C4-2B (cell line): ENCODE results near the gene GRK7.
"Not testable (repeated sequence)": the region's sequence is repeated elsewhere in the genome, so short reads cannot be mapped to it uniquely, and the experiment has no call there.

Source experiments
- H3K27ac ChIP-seq: fragments of 450-650 bp; 2 replicates; pipeline ENCODE4 v1.5.1; 2017
- ZFX ChIP-seq: fragments of 450-650 bp; IDR thresholded peaks from 2 replicates; pipeline ENCODE4 v1.6.1; 2017
- TF ChIP-seq, protein P1 (sequence below): fragments of 450-650 bp; conservative IDR thresholded peaks from 2 replicates; pipeline ENCODE4 v1.5.1; 2017; ENCODE audit warnings: mild to moderate bottlenecking

GRK7 gene

DNA sequence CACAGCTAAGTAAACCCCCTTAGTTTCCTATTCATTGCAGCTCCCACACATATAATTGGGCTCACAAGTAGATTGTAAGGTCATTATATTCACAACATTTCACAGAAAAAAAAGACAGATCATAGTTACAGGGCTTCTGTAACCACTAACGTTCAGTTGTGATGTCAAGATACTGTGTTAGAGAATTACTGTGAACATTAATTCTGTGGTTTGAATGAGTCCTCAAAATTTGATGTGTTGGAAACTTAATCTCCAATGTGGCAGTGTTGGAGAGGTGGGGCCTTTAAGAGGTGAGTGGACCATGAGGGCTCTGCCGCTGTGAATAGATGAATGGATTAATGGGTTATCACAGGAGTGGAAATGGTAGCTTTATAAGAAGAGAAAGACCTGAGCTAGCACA is 21.3 kb downstream of the GRK7 start:
- TF ChIP-seq ZFX, result no peak
- TF ChIP-seq, protein P1, sequence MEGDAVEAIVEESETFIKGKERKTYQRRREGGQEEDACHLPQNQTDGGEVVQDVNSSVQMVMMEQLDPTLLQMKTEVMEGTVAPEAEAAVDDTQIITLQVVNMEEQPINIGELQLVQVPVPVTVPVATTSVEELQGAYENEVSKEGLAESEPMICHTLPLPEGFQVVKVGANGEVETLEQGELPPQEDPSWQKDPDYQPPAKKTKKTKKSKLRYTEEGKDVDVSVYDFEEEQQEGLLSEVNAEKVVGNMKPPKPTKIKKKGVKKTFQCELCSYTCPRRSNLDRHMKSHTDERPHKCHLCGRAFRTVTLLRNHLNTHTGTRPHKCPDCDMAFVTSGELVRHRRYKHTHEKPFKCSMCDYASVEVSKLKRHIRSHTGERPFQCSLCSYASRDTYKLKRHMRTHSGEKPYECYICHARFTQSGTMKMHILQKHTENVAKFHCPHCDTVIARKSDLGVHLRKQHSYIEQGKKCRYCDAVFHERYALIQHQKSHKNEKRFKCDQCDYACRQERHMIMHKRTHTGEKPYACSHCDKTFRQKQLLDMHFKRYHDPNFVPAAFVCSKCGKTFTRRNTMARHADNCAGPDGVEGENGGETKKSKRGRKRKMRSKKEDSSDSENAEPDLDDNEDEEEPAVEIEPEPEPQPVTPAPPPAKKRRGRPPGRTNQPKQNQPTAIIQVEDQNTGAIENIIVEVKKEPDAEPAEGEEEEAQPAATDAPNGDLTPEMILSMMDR, result no peak
- H3K27ac ChIP-seq, result no peak overlapping the region

DNA sequence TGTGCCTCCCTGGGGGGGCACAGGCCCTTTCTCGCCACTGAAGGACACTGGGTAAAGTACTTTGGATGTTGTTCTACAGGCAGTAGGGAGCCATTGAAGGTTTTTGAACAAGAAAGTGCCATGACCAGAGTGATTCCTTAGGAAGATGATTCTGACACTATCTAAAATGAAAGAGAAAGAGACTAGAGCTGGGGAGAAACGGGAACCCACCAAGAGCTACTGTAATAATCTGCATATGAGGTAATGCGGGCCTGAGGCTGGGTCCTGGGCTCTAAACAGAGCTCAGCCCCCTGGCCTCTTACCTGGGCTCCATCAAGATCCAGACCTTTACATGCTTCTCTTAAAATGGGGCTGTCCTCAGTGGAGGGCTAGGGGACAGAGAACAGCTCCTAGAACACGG is 24.9 kb downstream of the GRK7 start:
- H3K27ac ChIP-seq, result no peak overlapping the region

DNA sequence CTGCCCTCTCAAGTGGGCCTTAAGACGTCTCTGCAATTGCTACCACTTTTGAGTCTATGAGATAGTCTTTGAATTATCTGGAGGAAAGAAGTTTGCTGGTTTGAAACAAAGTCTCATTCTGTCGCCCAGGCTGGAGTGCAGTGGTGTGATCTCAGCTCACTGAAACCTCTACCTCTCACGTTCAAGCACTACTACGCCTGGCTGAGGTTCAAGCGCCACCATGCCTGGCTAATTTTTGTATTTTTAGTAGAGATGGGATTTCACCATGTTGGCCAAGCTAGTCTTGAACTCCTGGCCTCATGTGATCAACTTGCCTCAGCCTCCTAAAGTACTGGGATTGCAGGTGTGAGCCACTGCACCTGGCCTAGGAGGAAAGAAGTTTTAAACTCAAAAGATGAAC is 25.5 kb downstream of the GRK7 start:
- H3K27ac ChIP-seq, result not testable (repeated sequence)

More for the DNA sequence above, 24.9 kb downstream of the GRK7 start:
- TF ChIP-seq ZFX, result no peak
- TF ChIP-seq, protein P1, result no peak

DNA sequence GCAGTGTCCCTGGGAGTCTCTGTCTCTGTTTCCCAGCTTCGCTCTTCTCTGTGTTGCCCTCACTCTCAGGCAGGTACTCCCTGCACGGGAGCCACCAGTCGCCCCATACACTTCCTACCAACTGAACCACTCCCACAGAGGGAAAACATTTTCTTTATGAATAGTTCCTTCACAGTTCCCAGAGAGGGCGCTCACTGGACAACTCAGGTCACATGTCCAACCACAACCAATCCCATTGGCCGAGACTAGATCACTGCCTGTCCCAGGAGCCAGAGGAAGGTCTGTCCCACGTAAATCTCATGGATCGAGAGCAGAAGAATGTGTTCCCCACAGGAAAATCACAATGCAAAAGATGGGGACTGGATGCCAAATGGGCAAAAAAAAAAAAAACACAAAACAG is 26.1 kb downstream of the GRK7 start:
- no peak for TF ChIP-seq ZFX
- TF ChIP-seq, protein P1, result no peak
- H3K27ac ChIP-seq, result no peak overlapping the region

DNA sequence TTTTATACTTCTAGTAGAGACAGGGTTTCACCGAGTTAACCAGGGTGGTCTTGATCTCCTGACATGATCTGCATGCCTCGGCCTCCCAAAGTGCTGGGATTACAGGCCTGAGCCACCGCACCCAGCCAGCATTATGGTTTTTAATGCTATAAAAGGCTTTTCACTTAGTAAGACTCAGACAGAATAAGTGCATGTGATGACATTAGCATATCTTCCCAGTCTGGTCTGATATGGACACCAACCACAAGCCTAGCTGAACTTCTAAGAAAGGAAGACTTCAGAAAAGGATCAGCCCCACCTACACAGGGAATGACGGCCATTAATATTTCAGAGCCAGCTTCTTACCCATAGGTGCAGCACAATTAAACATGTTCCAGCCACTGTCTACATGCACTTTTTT is 27.0 kb downstream of the GRK7 start:
- TF ChIP-seq, protein P1, result no peak
- no peak for TF ChIP-seq ZFX

DNA sequence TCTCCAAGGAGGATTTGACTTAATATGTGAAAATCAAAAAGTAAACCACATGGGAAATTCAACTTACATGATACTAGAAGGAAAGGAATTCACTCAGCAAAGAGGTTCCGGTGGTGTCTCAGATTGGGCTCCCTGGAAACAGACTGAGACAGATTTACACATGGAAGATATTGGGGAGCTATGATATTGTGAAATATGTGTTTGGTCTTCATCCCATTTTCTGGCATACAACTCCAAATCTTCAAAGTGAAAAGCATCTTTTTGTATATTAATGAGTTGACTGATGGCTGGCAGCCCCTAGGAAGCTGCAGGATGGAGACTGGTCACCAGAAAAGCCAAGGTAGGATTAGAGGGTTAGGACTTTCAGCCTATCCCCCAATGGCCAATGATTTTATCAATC is 29.3 kb downstream of the GRK7 start:
- TF ChIP-seq, protein P1, result no peak
- TF ChIP-seq ZFX, result no peak
- H3K27ac ChIP-seq, result no peak overlapping the region

More for the DNA sequence above, 27.0 kb downstream of the GRK7 start:
- H3K27ac ChIP-seq, result no peak overlapping the region

DNA sequence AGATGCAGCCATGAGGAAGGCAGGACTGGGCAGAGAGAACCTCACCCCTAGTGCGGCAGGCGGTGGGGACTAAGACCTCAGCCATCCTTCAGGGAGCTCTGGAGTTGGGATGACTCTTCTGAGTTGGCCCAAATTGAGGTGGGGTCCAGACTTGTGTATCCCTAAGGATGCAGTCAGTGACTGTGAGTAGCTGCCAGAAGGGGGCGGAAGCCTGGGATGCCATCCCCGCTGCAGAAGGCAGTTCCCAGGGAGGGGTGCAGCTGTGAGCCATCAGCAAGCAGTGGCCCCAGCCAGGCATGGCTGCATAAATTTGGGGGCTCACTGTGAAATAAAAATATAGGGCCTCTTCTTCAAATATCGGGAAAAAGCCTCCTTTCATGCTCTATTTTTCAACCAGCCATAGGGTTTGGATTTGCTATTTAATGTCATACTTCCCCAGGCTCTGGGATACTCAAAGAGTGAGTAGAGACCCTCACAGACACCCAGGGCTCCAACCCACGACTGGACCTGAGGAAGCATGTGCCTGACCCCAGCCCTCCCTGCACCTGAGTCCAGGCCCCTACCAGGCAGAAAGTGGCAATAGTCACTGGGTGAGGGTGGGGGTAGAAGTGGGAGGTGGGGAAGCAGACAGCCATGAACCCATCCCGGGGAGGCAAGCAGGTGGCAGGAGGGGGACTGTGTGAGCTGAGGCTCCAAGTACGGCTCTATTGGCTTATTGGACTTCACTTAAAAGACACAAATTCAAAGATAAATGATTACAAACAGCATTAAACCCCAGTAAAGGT is 30.5 kb downstream of the GRK7 start:
- TF ChIP-seq, protein P1, result no peak
- H3K27ac ChIP-seq, result no peak overlapping the region

DNA sequence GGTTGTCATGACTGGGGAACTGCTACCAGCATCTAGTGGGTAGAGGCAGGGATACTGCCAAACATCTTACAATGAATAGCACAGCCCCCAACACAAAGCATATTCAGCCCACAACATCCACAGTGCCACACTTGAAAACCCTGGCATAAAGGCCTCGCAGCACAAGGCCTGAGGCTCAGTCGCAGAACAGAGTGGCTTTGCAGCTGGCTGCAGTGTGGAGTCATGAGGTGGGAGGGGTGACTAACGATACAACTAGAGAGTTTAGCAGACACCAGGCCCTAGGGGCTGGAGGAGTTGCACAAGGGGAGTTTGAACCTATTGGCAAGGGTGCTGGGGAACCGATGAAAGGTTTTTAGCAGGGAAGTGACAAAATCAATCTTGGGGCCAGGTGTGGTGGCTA is 32.1 kb downstream of the GRK7 start:
- no peak for TF ChIP-seq ZFX
- TF ChIP-seq, protein P1, result no peak
- no peak overlapping the region for H3K27ac ChIP-seq
